Measurements from ENCODE around the gene PDE10A. TPM values are rescaled to one million over a fixed set of nuclear protein-coding genes. Genes with fewer than 3 reads are reported as not detected.
"Not testable (repeated sequence)": the region's sequence is repeated elsewhere in the genome, so short reads cannot be mapped to it uniquely, and the experiment has no call there.

The PDE10A gene
- polyA plus RNA-seq, 1 donor, result 6.3 TPM

DNA sequence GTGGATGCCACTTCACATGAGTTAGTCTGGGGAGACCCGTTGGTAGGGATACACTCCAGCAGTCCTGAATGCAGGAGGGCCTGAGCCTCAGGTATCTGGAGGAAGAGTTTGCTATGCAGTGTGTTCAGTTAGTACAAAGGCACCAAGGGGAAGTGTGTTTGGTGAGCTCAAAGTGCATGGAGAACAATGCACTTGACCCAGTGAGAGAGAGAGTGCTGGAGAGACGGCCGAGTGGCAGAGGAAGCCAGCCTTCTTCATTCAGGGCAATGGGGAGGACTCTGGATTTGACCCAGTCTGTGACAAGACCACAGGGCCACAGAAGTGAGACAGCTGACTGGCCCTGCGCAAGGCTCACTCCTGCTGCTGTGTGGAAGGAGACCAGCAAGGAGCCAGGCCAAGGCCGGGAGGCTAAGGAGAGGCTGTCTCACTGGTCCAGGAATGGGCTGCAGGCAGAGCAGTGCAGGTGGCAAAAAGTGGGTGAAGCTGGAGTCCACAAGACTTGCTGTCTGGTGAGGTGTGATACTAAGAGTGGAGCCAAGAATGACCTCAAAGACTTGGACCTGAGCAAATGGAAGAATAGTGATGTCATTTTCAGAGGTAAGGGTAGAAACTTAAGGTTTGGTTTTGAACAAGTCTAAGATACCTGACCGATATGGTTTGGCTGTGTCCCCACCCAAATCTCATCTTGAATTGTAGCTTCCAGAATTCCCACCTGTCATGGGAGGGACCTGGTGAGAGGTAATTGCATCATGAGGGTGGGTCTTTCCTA is 38.0 kb downstream of the PDE10A start:
- no peak for DNase-seq

DNA sequence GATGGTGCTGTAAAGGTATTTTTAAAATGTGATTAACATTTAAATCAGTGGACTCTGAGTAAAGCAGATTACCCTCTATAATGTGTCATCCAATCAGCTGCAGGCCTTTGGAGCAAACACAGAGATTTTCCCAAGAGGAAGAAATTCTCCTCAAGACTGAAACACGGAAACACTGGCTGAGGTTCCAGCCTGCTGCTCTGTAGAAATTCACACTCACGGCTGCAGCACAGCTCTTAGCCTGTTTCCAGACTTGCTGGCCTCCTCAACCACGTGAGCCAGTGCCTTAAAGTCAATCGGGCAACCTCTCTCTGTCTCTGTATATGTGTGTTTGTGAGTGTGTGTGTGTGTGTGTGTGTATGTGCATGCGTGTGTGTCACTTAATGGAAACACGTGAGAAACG is 41.1 kb downstream of the PDE10A start:
- no peak for DNase-seq

DNA sequence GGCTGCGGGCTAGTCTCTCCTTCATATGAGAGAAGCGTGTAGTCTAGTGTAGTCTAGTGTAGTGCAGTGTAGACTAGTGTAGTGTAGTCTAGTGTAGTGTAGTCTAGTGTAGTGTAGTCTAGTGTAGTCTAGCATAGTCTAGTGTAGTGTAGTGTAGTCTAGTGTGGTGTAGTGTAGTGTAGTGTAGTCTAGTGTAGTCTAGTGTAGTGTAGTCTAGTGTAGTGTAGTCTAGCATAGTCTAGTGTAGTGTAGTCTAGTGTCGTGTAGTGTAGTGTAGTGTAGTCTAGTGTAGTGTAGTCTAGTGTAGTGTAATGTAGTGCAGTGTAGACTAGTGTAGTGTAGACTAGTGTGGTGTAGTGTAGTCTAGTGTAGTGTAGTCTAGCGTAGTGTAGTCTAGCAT is 44.1 kb downstream of the PDE10A start:
- DNase-seq, result not testable (repeated sequence)

DNA sequence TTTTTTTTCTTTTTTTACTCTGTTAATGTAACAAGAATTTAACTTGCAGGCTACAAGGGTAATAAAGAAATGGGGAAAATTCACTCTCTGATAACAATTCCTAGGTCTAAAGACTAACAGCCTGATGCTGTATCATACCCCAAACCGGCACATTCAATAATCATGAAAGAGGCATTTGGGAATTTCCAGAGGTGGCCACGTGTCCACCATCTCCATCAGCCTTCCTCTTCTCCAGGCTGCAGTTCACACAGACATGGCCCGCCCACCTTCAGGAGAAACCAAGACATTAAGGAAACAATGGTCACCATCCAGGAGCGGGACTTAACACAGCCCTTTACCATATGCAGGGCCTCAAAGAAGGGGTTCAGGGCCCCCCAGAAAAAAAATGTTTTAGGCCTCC is 44.8 kb downstream of the PDE10A start:
- no peak for DNase-seq

DNA sequence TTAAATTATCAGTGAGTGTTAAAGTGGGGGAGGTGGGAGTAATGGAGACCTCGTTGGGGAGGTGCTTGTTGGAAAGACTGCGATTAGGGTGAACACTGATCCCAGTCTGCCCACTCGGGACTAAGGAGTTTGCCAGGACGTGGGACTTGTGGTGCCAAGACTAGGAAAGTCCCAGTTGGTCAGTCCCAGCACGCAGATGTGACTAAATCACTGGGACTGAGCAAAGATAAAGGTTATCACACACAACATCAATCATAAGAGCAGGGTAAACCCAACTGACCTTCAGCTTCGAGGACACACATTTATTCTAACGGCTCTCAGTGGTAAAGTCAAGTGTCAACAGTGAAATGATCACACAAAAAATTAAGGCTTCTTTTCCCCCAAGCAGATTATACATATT is 45.5 kb downstream of the PDE10A start:
- no peak for DNase-seq

DNA sequence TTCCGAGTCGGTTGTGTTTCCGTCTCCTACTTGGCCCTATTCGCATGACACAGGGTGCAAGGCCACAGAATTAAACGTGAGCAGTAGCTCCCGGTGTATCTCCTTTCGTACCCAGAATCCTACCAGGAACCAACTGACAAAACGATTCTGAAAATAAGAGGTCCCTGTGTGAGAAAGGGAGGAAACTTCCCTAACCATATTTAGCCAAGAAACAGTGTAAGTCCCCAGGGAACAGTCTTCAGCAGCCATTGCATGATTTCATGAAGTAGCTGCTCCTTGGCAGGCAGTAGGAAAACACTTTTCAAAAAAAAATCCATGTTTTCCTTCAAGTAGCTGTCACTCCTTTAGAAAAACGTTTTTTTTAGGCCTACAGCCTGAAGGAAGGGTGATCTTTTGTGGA is 46.9 kb downstream of the PDE10A start:
- DNase-seq, result peak; percentile 57

DNA sequence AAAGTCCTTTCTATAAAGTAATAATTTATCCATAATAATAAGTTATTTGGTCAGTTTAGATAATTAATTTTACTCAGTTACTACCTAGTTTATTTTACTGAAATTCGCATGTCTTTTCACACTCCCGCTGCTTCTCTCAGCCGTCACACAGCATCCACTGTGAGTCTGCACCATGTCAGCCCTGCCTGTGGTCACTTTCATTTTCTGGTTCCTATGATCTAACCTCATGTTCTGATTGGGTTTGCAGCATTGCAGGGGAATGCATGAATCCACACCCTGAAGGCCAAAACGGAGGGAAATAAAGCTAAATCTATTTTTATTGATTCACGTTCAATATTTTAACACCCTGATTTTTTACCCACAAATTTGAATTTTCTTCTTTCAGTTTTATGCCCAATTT is 47.4 kb downstream of the PDE10A start:
- DNase-seq, result peak; percentile 30

DNA sequence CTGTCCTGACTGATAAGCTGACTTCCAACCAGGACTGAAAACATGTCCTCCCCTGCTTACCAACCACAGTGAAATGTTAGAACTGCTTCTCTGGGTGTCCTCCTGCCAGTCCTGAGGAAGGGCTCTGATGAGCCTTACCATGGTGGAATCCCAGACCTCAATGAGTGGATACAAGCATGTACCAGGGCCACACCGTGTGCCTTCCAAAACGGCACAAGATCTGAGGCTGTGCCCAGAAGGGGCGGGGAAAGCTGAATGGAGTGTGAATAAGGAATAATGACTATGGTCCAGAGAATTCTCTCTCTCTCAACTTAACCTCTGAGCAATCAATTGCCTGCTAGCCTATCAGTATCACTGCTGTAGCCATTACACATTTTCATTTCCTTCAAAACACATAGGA is 51.7 kb downstream of the PDE10A start:
- DNase-seq, result no peak

DNA sequence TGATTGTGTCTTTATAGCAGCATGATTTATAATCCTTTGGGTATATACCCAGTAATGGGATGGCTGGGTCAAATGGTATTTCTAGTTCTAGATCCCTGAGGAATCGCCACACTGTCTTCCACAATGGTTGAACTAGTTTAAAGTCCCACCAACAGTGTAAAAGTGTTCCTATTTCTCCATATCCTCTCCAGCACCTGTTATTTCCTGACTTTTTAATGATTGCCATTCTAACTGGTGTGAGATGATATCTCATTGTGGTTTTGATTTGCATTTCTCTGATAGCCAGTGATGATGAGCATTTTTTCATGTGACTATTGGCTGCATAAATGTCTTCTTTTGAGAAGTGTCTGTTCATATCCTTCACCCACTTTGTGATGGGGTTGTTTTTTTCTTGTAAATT is 54.5 kb downstream of the PDE10A start:
- DNase-seq, result not testable (repeated sequence)

DNA sequence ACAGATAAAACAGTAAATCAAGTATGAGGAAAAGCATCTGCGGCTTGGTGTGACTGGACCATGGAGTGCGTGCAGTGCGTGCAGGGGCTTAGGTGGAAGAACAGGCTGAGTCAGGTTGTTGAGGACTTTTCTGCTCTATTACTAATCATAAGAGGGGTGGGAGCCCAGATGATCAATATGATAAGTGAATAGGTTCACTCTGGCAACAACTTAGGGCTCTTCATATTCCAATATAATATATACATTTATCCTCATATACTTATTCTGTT is 56.4 kb downstream of the PDE10A start:
- no peak for DNase-seq

DNA sequence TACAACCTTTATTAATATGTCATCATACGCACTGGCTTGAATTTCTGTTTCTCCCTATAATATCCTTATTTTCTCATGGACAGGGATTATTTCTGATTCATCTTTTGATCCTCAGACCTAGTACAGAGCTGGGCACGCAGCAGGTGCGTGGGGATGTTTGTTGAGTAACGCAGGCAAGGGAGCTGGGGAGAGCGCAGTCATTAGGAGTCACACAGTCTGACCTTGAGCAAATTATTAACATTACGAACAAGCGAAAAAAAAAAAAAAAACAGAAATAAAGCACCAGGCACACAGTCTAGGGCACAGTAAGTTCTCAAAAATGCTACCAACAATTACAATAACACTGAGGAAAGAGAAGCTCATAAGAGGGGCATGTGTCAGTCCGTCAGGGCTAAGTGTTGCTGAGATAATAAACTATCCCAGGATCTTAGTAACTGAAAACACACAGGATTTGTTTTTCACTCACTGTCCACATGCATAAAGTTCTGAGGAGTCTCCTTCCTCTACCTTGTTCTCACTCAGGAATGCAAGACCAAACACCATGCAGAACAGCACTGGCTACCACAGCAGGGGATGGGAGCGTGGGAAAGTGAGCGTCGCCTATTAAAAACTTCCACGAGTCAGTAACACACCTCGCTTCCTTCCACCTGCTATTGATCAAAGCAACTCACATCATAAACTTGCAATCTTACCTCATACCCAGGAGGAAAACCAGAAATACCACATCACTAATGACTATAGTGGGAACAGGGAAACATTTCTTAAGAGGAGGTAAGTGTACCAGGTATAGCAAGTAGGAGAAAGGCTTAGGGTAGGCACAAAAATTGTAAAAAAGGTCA is 56.9 kb downstream of the PDE10A start:
- no peak for DNase-seq

DNA sequence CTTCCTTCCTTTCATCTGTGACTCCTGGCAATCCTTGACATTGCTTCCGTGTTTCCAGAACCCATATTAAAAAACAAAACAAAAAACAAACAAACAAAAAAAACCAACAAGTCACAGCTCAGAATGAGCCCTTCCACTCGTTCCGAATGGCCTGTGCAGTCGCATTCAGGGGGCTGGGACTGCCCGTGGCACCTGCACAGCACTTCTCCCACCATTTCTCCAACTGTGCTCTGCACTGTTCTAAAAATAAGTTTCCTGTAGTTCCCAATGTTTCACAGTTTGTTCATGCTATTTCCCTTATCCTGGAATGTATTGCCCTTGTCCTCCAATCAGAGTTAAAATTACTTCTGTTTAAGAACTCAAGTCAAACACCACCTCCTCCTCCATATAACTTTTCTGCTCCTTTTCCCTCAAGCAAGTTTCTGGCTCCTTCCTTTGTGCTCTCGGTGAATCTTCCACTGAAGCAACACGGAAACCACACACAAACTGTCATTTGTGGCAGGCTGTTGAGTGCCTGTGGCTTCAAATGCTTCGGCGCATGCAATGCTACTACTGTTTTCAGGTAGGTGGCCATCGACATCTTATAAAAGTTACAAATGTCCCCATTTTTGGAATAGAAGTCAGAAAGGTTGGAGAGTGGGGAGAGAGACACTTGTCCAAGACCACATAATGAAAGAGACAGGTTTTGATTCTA is 57.7 kb downstream of the PDE10A start:
- no peak for DNase-seq

DNA sequence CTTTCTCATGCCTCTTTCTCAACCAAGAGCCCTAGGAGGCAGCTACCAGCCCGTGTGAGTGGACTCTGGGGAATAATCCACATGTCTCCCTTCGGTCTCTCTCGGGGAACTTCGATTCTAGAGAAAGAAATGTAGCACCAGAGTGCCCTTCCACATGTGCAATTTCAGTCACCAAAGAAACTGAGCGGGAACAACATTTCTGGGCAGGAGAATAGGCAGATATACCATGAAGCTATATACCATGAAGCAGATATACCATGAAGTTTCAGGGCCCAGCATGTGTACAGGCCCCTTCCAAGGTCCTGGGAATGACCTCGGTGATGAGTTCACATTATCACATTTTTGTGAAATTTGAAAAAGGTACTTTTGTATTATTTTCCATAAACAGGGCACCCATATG is 60.8 kb downstream of the PDE10A start:
- no peak for DNase-seq

DNA sequence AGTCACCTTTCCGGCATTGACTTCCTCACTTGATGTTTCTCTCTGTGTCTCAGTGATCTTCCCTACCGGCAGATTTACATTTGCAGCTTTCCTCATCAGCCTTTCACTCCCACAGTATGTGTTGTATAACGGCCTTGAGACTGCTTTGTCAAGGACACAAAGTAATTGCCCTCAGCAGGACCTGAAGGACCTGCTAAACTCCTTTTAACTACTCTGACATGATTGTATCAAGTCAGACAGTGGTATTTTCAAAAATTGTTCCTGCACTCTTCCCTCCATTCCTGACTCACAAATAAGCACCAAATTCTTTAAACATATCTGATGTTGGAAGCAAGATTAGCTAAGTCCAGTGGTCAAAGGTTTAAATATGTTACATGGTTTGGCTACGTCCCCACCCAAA is 62.4 kb downstream of the PDE10A start:
- DNase-seq, result no peak

DNA sequence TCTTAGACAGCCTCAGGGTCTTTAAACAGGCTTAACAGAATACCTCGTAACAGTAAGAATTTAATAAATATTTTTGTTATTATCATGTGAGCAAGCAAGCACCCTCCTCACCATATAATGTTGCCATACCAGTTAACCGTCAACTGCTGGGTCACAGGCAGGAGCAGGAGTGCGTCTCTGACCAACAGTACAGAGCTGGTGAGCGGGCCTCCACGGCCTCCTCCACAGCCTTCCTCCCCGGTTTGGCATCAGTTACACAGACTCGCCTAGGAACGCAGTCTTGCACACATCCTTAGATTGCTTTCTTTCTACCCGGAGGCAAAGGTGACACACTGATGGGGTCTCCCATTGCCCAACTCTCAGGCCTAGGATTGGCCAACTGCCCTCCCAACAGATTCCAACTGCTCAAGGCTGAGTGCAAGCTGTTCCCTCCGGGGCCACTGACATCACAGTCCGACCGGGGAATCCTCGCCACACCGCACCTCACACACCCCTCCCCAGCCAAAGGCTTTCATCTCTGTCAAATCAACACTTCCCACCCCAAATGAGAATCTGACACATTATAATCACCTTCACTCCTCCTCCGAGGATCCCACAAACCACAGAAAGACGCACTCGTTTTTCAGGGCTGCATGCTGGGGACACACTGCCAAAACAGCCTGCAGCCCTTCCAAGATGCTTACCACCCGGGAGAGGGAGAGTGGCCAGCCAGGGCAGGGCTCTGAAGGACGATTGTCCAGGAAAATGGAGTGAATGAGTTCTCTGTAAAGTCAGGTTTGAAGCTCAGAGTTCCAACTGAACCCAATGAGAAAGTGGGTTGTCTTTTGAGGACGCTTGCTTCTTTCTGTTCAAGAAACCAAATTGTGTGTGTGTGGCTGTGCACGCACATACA is 63.2 kb downstream of the PDE10A start:
- no peak for DNase-seq

DNA sequence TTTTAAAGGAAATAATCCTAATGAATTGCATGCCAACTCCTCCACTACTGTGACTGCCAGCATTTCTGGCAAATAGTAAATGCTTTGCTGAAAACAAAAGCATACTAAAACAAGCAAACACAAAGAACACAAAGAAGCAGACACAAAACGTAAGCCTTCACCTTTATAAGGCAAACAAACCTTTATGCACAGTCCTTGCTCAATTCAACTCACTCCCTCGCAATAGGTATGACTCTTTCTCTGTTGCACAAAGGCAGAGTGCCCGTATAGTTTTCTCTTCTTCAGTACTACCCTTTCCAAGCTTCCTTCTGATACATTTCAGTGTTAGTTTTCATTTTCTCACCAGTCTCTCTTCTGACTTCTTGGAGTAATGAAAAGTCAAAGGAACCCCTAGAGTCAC is 63.9 kb downstream of the PDE10A start:
- no peak for DNase-seq

DNA sequence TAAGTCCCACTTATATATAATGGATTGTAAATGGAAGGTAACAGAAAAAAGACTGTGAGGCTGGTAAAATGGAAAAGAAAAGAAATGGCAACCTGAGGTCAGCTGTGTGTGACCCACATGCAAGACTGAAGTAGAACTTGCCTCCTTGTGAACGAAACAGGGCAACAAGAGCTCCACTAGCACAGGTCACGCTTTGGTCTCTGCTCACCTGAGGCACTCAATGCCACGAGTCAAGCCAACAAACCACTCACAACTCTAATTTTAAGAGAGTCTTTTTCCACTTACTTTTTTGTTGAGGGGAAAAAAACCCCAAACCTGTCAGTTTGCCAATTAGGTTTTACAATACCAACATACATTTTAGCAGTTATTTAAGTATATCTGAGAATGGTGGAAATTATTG is 65.2 kb downstream of the PDE10A start:
- no peak for DNase-seq

DNA sequence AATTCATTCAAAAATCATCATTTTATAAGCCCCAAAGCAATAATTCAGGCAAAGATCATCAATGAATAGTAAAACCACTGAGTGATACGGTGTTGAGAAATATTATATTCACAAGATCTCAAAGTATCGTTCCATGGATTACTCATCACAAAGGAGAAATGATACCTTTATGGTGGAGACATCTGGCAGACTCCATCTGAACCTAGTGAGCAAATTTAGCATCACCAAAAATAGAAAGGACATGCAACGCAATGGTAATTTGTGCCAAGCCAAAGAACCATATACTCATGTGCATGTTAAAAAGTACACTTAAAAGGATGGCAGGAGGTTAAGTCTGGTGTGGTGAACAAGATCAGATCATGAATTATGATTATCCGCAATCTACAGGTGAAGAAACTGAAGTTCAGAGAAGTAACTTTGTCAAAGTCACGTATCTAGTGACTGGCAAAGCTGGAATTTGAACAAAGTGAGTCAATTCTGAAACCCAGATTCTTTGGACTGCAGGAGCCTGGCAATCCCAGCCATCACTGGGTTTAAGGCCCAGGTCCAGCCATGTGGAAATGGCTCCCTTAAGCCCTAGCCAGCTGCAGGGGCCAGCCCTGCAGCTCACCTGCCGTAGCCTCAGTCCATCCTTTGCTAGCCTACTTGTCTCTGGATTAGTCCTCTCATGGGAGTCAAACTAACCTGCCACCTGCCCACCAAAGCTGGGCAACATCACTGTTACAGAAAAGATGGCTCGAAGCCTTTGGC is 68.3 kb downstream of the PDE10A start:
- DNase-seq, result no peak

DNA sequence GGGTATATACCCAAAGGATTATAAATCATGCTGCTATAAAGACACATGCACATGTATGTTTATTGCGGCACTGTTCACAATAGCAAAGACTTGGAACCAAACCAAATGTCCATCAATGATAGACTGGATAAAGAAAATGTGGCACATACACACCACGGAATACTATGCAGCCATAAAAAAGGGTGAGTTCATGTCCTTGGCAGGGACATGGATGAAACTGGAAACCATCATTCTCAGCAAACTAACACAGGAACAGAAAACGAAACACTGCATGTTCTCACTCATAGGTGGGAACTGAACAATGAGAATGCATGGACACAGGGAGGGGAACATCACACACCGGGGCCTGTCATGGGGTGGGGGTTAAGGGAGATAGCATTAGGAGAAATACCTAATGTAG is 70.1 kb downstream of the PDE10A start:
- not testable (repeated sequence) for DNase-seq

DNA sequence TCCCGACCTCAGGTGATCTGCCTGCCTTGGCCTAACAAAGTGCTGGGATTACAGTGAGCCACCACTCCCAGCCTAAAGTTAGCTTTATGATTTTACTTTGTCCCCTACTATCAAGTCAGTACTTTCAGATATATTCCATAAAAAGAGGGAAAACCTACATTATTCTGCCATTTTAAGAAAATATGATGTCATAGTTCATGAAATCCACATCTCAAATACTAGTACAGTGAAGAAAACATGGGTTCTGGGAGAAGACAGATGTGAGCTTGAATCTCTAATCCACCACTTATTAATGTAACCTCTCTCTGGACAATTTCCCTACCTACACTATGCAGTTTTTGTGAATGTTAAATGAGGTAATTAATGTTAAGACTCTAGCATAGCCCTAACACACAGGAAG is 74.5 kb downstream of the PDE10A start:
- no peak for DNase-seq

DNA sequence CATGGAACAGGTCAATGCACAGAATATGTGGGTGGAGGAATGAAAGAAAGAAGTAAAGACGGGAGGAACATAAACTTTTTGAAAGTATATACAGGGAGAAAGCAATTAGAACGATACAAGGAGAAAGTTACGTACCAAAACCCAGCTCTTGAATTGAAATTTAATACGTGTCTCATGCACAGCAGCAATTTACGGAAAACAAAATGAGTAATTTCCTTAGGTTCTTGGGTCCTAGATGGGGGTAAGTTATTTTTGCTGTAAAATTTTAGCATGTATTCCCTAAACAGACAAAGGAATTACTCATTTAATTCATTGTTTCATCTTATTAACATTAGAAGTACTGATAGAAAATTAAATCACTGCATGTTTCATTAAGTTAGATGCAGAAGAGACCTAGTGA is 75.8 kb downstream of the PDE10A start:
- no peak for DNase-seq

DNA sequence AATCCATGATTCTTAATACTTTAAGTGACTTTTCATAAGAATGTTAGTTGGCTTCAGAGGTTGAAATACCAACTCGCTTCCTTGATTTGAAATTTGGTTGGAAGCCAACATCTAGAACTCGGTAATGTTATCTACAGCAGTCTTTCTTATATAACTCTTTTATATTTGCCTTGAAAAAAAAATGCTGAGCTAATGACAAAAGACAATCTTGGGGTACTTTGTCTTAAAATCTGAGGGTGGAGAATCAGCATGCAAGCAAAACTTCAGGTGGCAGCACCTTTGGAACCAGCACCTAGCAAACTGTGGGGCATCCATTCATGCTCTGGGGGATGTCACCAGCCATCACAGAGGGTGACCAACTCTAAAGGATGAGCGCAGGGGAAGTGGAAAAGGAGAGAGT is 76.3 kb downstream of the PDE10A start:
- DNase-seq, result no peak

Data from hindlimb muscle (tissue), 1 donor.